HG03159 (cell line): ENCODE measurements around the gene GJC2.
"Not testable (repeated sequence)": the region's sequence is repeated elsewhere in the genome, so short reads cannot be mapped to it uniquely, and the experiment has no call there.

Source experiments
- ATAC-seq: cut with Tn5 transposase; IDR thresholded peaks from one replicate; pipeline ENCODE4 v1.9.1; 2021; ENCODE audit warnings: mild to moderate bottlenecking, moderate library complexity; ENCODE audit not compliant: unreplicated experiment

The GJC2 gene

GRCh38 chr1:228170666-228171065, 20.9 kb downstream of the GJC2 start:
- ATAC-seq = no peak

DNA sequence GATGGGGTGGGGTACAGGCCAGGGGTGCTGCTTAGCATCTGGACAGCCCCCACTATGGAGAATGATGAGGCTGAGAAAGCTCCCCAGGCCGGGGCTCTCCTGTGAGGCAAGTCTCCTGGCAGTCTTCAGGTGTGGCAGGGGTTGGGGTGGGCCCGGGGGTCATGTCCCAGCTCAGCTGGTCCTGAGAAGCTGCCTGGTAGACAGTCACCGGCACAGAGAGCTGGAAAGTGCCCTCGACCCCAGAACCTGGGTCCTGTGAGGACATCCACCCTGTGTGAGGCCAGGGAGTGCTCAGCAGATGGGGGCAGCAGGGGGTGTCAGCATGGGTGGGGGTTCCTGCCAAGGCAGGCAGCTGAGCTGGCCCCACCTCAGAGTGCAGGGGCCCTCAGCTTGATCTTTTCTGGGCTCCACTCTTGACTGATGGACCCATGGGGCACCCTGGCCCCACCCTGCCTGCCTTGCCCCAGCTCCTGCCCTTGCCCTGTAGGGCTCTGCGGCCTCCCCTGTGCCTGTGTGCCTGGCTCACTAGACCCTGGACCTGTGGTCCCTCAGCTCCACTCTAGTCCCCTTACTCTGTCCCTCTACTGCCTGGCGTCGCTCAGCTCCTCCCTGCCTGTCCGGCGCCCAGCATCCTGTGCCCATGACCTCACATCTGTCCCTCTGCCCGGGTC, 21.6 kb downstream of the GJC2 start:
- no peak for ATAC-seq

- ATAC-seq = no peak
Observed at GRCh38 chr1:228172591-228173527, 23.1 kb downstream of the GJC2 start.

DNA sequence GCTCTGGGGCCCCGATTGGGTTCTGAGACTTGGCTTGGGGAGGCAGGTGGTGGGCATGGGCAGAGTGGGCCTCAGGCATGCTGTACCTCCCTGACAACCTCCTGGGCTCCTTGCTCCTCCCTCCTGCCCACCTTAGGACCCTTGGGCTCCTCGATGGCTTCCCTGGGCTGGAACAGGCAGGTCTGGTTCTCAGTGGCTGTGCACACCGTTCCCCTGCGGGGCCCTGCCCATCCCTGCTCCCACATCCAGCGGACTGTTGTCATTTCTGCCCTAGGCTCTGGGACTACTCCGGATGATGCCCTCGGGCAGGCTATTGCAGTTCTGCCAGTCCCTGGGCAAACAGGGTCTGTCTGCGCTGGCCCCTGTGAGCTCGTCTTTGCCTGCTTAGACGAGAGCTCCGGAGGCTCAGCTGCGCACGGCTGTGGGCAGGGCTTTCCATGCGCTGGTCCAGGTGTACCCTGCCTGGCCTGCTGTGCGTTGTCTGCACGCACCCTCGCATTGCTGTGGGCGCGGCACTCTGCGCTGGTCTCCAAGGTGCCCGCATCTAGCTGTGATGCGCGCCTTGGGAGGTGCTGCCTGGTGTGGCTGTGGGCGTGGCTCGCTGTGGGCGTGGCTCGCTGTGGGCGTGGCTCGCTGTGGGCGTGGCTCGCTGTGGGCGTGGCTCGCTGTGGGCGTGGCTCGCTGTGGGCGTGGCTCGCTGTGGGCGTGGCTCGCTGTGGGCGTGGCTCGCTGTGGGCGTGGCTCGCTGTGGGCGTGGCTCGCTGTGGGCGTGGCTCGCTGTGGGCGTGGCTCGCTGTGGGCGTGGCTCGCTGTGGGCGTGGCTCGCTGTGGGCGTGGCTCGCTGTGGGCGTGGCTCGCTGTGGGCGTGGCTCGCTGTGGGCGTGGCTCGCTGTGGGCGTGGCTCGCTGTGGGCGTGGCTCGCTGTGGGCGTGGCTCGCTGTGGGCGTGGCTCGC, 24.1 kb downstream of the GJC2 start:
- ATAC-seq = not testable (repeated sequence)

GRCh38 chr1:228174482-228175315, 25.0 kb downstream of the GJC2 start:
- no peak for ATAC-seq

DNA sequence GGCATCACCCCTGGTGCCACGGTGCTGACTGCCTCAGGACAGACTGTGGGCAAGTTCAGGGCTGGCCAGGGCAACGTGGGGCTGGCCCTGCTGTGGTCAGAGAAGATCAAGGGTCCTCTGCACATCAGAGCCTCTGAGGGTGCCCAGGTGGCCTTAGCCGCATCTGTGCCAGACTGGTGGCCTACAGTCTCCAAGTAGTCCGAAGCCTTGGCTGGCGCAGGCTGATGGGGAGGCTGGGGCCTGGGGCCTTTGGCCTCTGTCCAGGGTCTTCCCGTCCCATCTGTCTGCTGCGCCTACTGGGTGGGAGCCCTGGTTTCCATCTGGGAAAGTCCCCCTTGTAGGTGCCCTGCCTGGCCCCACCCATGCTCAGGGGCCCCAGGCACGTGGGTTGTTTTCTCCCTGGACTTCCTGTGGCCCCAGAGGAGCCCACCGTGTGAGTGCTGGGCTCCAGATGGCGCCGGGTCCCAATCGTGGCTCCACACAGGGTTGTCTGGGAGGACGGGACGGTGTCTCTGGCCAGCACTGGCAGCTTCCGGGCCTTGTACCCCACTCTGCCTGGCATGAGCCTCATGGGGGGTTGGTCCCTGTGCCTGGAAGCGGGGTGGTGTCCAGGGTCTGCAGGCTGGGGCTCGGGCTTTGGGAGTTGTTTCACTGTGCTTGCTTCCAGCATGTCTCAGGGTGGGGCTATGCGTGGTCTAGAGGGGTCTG, 25.7 kb downstream of the GJC2 start:
- ATAC-seq = no peak

DNA sequence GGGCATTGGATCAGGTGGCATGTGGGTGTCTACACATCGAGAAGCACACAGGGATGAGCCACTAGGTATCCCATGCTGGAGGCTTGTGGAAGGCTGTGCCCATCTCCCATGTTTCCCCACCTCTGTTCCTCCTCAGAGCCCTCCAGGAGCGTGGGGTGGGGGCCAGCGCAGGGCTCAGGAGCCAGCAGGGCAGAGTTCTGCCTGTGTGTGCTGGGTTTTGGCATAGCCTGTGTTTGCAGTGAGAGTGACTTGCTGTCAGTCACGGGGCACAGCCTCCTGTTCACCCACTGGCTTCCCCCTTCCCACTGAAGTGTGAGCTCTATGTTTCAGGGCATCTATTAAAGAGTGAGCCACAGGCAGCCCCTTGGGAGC, 26.3 kb downstream of the GJC2 start:
- ATAC-seq = no peak

- no peak for ATAC-seq
Observed at GRCh38 chr1:228176461-228177182, 26.9 kb downstream of the GJC2 start.

DNA sequence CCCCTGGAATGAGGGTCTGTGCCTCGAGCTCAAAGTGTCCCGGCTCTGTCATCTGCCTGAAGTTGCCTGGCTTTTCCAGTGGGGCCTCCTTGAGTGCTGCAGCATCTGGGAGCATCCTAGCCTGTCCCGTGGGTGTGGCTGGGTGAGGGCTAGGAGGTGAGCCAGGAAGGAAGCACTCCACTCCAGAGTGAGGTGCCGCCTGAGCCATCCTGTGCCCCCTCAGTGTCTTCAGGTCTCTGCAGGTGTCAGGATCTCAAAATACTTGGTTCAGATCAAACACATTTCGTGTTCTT, 27.4 kb downstream of the GJC2 start:
- ATAC-seq = no peak

- no peak for ATAC-seq
Observed at GRCh38 chr1:228177721-228178710, 28.3 kb downstream of the GJC2 start.

- ATAC-seq = no peak
Observed at GRCh38 chr1:228178737-228179684, 29.3 kb downstream of the GJC2 start.

DNA sequence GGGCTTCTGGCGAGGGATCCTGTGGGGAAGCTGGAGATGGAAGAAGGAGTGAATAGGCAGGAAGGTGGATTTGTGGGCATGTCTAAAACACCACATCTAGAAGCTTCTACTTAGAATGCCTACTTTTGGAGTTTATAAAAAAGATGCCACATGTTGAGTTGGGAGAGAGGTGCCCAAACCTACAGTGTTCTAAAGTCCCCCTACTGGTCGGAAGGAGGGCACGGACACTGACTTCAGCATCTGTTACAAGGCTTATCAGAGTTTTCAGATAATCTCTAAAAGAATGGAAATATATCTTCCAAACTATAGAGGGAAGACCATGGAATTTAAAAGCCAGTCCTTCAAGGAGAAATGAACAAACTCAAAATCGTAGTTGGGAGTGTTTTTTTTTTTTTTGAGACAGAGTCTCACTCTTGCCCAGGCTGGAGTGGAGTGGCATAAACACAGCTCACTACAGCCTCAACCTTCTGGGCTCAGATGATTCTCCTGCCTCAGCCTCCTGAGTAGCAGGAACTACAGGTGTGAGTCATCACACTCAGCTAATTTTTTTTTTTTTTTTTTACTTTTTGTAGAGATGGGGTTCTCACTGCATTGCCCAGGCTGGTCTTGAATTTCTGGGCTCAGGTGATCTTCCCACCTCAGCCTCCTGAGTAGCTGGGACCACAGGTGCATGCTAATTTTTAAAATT, 30.7 kb downstream of the GJC2 start:
- ATAC-seq = no peak

DNA sequence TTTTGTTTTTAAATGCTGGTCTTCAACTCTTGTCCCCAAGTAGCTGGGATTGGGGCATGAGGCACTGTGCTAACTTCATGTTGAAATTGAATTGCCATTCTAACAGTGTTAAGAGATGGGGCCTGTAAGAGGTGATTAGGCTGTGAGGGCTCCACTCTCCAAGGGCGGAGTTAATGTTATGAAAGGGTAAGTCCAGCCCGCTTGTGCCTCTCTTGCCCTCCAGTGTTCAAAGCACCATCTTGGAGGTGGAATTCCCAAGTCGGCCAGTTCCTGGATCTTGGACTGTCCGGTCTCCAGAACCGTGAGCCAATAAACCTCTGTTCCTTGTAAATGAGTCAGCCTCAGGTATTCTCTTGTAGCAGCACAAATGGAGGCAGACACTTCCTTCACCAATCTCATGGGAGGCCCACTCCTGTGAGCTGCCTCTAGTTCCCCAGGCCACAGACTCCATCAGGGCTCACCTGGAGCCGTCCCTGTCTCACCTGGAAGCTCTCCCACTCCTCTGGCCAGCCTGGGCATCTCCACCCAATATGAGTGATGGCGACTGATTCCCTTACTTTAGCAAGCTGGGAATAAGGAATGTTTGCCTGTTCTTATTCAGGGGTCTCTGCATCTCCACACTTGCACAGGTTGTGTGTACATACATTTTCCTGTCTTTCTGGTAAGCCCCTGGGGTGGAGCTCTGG, 31.4 kb downstream of the GJC2 start:
- ATAC-seq = no peak

DNA sequence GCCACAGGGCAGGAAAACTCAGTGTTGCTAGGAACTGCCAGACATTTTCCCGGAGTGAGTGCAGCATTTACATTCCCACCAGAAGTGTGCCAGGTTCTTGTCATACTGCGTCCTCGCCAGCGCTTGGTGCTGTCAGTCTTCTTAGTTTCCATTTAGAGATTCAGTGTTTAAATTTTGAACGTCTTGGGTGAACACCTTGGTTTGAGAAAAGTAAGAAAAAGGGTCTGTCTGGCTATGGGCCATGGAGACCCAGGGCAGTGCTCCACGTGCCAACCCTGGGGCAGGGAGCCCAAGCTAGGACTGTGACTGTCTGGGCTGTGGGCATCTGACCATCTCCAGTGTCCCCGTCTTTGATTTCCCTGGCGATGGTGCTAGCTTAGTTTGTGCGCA, 31.9 kb downstream of the GJC2 start:
- ATAC-seq = no peak

GRCh38 chr1:228182296-228183030, 32.7 kb downstream of the GJC2 start:
- ATAC-seq = no peak
